HCT116 (cell line): ENCODE results near the gene ADGRF5. TPM values are rescaled to one million over a fixed set of nuclear protein-coding genes. Genes with fewer than 3 reads are reported as not detected.

Experiments
- ATAC-seq: fragments of 200-7000 bp; cut with Tn5 transposase; 2 replicates; pipeline ENCODE4 v1.9.1; 2020; ENCODE audit warnings: mild to moderate bottlenecking, moderate library complexity
- BruUV-seq: library from RNA; stranded (reverse); fragments of 400-500 nt; replicated peaks from 2 replicates; lab custom pipeline; 2021; lab: Mats Ljungman, UMichigan
- CTCF ChIA-PET: fragments of 300-600 bp; sonication (Branson Sonifier 250); formaldehyde crosslinking; loops from one replicate; lab custom pipeline; 2021; ENCODE audit warnings: antibody characterized with exemption; lab: Charles Lee
- POLR2A ChIA-PET: fragments of 300-600, 350-600 bp; sonication (Branson Sonifier 250); formaldehyde crosslinking; loops from one replicate; lab custom pipeline; 2021; ENCODE audit warnings: antibody characterized with exemption; lab: Charles Lee
- RAD21 ChIA-PET, 2 experiments: fragments of 300-600 bp; sonication (Branson Sonifier 250); formaldehyde crosslinking; loops; one replicate each; lab custom pipeline; 2023; ENCODE audit warnings: low total read pairs in 2 of 2; ENCODE audit not compliant: uncharacterized antibody in 2 of 2, unreplicated experiment in 2 of 2, low non-redundant PET in 1 of 2; lab: Charles Lee
- DNase-seq: peaks from one replicate; pipeline ENCODE4 v3.0.0-alpha.2; 2010; ENCODE audit warnings: low read depth, low spot score
- H2AFZ ChIP-seq: fragments of 200-600 bp; shearing (Covaris generic), sonication (generic); 2 replicates; pipeline ENCODE4 v1.6.1; 2017; ENCODE audit warnings: low read depth, mixed run types, mixed read lengths, antibody characterized with exemption, low read length; ENCODE audit not compliant: poor library complexity, severe bottlenecking
- H3K27ac ChIP-seq: 2 replicates; pipeline ENCODE4 v1.5.1; 2012; ENCODE audit warnings: low read depth, low read length
- H3K27me3 ChIP-seq: fragments of 200-600 bp; sonication (generic); 2 replicates; pipeline ENCODE4 v1.6.1; 2016; ENCODE audit warnings: mixed run types, low read length, mixed read lengths; ENCODE audit not compliant: insufficient read depth
- H3K36me3 ChIP-seq, 2 experiments: fragments of 200-500 bp in 1 of 2; fragments of 200-600 bp in 1 of 2; sonication (Bioruptor generic) in 1 of 2; sonication (generic) in 1 of 2; 2 replicates each; pipeline versions ENCODE4 v1.5.1 to v1.6.1; 2014 to 2016; ENCODE audit warnings: low read length in 2 of 2, inconsistent platforms in 1 of 2, mixed read lengths in 1 of 2, mixed run types in 1 of 2; ENCODE audit not compliant: insufficient read depth in 2 of 2, control insufficient read depth in 1 of 2
- H3K4me1 ChIP-seq, 2 experiments: fragments of 200-600 bp in 1 of 2; sonication (generic) in 1 of 2; 2 replicates each; pipeline versions ENCODE4 v1.5.1 to v1.6.1; 2012 to 2017; ENCODE audit warnings: low read length in 2 of 2, inconsistent platforms in 1 of 2, mild to moderate bottlenecking in 1 of 2, mixed read lengths in 1 of 2, mixed run types in 1 of 2, moderate library complexity in 1 of 2; ENCODE audit not compliant: insufficient read depth in 2 of 2, control insufficient read depth in 1 of 2
- H3K4me2 ChIP-seq: fragments of 200-600 bp; sonication (generic); 2 replicates; pipeline ENCODE4 v1.6.1; 2017; ENCODE audit warnings: mixed run types, low read length, mixed read lengths
- H3K4me3 ChIP-seq, 2 experiments: fragments of 200-600 bp in 1 of 2; sonication (generic) in 1 of 2; replicated peaks in 1 of 2; 2 replicates each; pipeline ENCODE4 v1.5.1; 2011 to 2016; ENCODE audit warnings: low read length in 2 of 2, control low read depth in 1 of 2, low read depth in 1 of 2, mild to moderate bottlenecking in 1 of 2, mixed read lengths in 1 of 2, mixed run types in 1 of 2
- H3K79me2 ChIP-seq: fragments of 200-600 bp; sonication (generic); 2 replicates; pipeline ENCODE4 v1.6.1; 2017; ENCODE audit warnings: mild to moderate bottlenecking, mixed run types, low read length, moderate library complexity, mixed read lengths; ENCODE audit not compliant: insufficient read depth
- H3K9ac ChIP-seq: fragments of 200-600 bp; sonication (generic); 2 replicates; pipeline ENCODE4 v1.6.1; 2016; ENCODE audit warnings: low read length, mixed read lengths
- H3K9me2 ChIP-seq: fragments of 200-600 bp; sonication (generic), shearing (Covaris generic); 2 replicates; pipeline ENCODE4 v1.6.1; 2017; ENCODE audit warnings: mixed run types, mild to moderate bottlenecking, moderate library complexity; ENCODE audit not compliant: insufficient read depth
- H3K9me3 ChIP-seq, 2 experiments: fragments of 200-500 bp in 1 of 2; fragments of 200-600 bp in 1 of 2; sonication (Bioruptor generic) in 1 of 2; sonication (generic) in 1 of 2; 2 replicates each; pipeline ENCODE4 v1.6.1; 2014 to 2017; ENCODE audit warnings: low read length in 2 of 2, mixed read lengths in 2 of 2, inconsistent platforms in 1 of 2, low read depth in 1 of 2, mild to moderate bottlenecking in 1 of 2, mixed run types in 1 of 2, moderate library complexity in 1 of 2; ENCODE audit not compliant: control insufficient read depth in 1 of 2, insufficient read depth in 1 of 2
- H4K20me1 ChIP-seq: fragments of 200-600 bp; sonication (generic), shearing (Covaris generic); 2 replicates; pipeline ENCODE4 v1.6.1; 2017; ENCODE audit warnings: mixed run types, mild to moderate bottlenecking, moderate library complexity; ENCODE audit not compliant: insufficient read depth
- EGR1 ChIP-seq: IDR thresholded peaks from 2 replicates; pipeline ENCODE4 v1.6.1; 2012; ENCODE audit warnings: low read depth
- ELF1 ChIP-seq: IDR thresholded peaks from 2 replicates; pipeline ENCODE4 v1.6.1; 2012; ENCODE audit warnings: low read depth, borderline replicate concordance
- EZH2 ChIP-seq: fragments of 200-600 bp; sonication (generic); IDR thresholded peaks from 2 replicates; pipeline ENCODE4 v1.6.1; 2017; ENCODE audit warnings: antibody characterized with exemption, mixed run types
- EZH2phosphoT487 ChIP-seq: fragments of 200-600 bp; IDR thresholded peaks from 2 replicates; pipeline ENCODE4 v1.6.1; 2018; ENCODE audit warnings: antibody characterized with exemption, borderline replicate concordance
- FOSL1 ChIP-seq: IDR thresholded peaks from 2 replicates; pipeline ENCODE4 v1.6.1; 2012; ENCODE audit warnings: low read depth
- POLR2A ChIP-seq: IDR thresholded peaks from 2 replicates; pipeline ENCODE4 v1.7.0; 2011; ENCODE audit warnings: borderline replicate concordance; ENCODE audit not compliant: insufficient read depth, insufficient read length; ENCODE audit errors: extremely low read depth
- SIN3A ChIP-seq: IDR thresholded peaks from 2 replicates; pipeline ENCODE4 v1.6.1; 2012; ENCODE audit warnings: low read depth
- SP1 ChIP-seq: IDR thresholded peaks from 2 replicates; pipeline ENCODE4 v1.6.1; 2012; ENCODE audit warnings: low read depth
- SRF ChIP-seq: IDR thresholded peaks from 2 replicates; pipeline ENCODE4 v1.6.1; 2012; ENCODE audit warnings: low read depth
- TCF7L2 ChIP-seq: IDR thresholded peaks from 2 replicates; pipeline ENCODE4 v1.7.0; 2011; ENCODE audit warnings: borderline replicate concordance, inconsistent platforms; ENCODE audit not compliant: insufficient read depth, insufficient read length; ENCODE audit errors: extremely low read depth
- ZNF274 ChIP-seq: fragments of 200-500 bp; sonication (Bioruptor generic); IDR thresholded peaks from 2 replicates; pipeline ENCODE4 v1.6.1; 2014; ENCODE audit warnings: mild to moderate bottlenecking, low read depth, low read length, inconsistent platforms
- intact Hi-C: fragments of 100-400 bp; cut with micrococcal nuclease; formaldehyde crosslinking; loops from 2 replicates; pipeline ENCODE4 v1.10.0; 2022
- total RNA-seq: library from RNA; stranded (reverse); gene quantifications from one replicate; pipeline ENCODE4 v1.2.1, GENCODE V29; 2021; ENCODE audit not compliant: unreplicated experiment
- TF ChIP-seq, protein P1 (sequence below): IDR thresholded peaks from 2 replicates; pipeline ENCODE4 v1.6.1; 2012; ENCODE audit warnings: low read depth

The ADGRF5 gene
- total RNA-seq, 1 experiment from 2014 or later = 0.17 TPM

DNA sequence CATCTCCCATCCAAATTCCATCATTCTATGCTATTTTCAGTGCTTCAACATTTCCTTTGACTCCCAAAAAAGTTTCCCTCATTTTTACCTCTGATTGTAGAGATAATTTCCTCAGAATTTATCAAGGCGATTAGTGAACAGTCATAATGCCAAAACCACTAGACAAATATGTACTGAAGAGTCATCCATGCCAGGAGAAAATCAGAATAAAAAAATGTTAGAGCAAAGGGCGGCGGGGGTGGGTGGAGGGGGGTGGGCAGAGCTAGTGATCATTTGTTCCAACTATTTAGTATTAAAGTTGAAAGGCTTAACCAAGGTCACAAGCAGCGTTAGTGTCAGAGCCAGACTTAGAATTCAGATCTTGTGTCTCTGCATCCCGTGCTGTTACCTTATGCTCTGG, 5.3 kb upstream of the ADGRF5 start:
- Histone ChIP-seq H3K9me3 (no peaks in the 10 kb centered on the region), H4K20me1 (no peaks in the 10 kb centered on the region), H2AFZ (no peak overlapping the region), H3K4me1 (no peaks in the 10 kb centered on the region)
- no peak for ATAC-seq
- BruUV-seq = no TSS peak
- TF ChIP-seq TCF7L2 = no peak
- TF ChIP-seq, protein P1, sequence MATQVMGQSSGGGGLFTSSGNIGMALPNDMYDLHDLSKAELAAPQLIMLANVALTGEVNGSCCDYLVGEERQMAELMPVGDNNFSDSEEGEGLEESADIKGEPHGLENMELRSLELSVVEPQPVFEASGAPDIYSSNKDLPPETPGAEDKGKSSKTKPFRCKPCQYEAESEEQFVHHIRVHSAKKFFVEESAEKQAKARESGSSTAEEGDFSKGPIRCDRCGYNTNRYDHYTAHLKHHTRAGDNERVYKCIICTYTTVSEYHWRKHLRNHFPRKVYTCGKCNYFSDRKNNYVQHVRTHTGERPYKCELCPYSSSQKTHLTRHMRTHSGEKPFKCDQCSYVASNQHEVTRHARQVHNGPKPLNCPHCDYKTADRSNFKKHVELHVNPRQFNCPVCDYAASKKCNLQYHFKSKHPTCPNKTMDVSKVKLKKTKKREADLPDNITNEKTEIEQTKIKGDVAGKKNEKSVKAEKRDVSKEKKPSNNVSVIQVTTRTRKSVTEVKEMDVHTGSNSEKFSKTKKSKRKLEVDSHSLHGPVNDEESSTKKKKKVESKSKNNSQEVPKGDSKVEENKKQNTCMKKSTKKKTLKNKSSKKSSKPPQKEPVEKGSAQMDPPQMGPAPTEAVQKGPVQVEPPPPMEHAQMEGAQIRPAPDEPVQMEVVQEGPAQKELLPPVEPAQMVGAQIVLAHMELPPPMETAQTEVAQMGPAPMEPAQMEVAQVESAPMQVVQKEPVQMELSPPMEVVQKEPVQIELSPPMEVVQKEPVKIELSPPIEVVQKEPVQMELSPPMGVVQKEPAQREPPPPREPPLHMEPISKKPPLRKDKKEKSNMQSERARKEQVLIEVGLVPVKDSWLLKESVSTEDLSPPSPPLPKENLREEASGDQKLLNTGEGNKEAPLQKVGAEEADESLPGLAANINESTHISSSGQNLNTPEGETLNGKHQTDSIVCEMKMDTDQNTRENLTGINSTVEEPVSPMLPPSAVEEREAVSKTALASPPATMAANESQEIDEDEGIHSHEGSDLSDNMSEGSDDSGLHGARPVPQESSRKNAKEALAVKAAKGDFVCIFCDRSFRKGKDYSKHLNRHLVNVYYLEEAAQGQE = no peak
- TF ChIP-seq EGR1 = no peak
- TF ChIP-seq SRF = no peak
- TF ChIP-seq ELF1 = no peak
- no peak for TF ChIP-seq ZNF274
- no peak for TF ChIP-seq SIN3A
- no peak for TF ChIP-seq SP1
- no peak for TF ChIP-seq EZH2
- no peak for TF ChIP-seq EZH2phosphoT487
- no peak for TF ChIP-seq FOSL1
- TF ChIP-seq POLR2A = no peak
- TF ChIP-seq, all 23 proteins: peak for 0
- DNase-seq = no peak
- ChIA-PET CTCF (no interaction called here), RAD21 (no interaction called here), POLR2A (no interaction called here)
- intact Hi-C loops = no loop called here
- Histone ChIP-seq H3K27ac (no peak overlapping the region), H3K27me3 (no peaks in the 10 kb centered on the region), H3K4me2 (no peak overlapping the region), H3K36me3 (no peaks in the 10 kb centered on the region), H3K9me2 (no peaks in the 10 kb centered on the region), H3K9ac (no peak overlapping the region), H3K4me3 (no peak overlapping the region), H3K79me2 (no peaks in the 10 kb centered on the region)
